HG03196 (cell line): ENCODE data around the gene CDC42EP2.
A peak's percentile ranks its signal among the peaks of the same experiment; 100 is the strongest.

Experiments
- ATAC-seq: cut with Tn5 transposase; IDR thresholded peaks from one replicate; pipeline ENCODE4 v1.9.1; 2021; ENCODE audit not compliant: unreplicated experiment

CDC42EP2 gene

DNA sequence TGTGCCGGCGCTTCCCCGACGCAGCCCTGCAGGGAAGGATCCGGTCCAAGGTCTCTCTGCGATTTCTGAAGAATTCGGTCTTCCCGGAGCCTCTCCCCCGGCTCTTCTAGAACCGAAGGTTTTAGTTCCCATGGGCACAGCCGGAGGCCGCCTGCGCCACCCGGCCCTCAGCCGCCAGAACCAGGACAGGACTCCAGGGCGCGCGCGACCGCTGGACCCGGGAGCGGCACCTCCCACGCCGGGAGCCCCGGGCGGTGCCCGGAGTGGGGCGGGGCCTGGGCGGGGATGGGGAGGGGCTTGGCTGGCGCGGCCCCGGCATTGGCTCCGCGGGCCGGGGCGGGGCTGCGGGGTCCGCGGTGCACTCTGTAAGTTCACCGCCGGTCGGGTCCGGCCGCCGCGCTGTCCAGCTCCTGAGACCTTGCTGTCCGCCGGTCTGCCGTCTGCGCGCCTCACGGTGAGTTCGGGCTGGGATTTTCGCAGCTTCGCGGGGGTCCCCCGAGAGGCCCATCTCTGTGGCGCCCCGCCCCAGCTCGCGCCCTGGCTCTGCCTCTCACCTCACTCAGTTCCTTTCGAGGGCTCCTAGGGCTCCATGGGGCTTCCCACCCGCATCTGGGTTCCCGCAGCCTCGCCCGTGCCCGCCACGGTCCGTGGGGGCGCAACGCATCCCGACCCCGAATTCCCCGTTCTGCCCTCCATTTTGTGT lies at the start of gene CDC42EP2:
Gene CDC42EP2 (plus strand): TSS at position 366 of the 703 bp plus-strand sequence. CDS start 6,033 bp downstream, outside the sequence.
- peak; percentile 72 for ATAC-seq

DNA sequence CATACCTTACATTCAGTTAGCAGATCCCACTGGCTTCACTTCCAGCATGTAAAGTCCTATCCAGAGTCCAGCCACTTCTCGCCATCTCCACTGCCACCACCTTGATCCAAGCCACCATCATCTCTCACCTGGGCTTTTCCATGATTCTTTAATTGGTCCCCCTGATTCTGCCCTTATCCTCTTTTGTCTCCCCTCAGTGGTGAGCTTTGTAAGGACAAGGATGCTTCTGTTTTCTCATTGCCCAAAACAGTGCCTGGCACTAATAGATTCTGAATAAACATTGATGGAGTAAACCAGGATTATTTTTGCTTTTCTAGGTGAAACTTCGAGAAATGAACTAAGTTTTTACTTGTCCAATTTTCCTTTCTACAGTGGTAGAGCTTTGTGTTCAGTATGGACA lies 48.5 kb upstream of the CDC42EP2 start:
- no peak for ATAC-seq

DNA sequence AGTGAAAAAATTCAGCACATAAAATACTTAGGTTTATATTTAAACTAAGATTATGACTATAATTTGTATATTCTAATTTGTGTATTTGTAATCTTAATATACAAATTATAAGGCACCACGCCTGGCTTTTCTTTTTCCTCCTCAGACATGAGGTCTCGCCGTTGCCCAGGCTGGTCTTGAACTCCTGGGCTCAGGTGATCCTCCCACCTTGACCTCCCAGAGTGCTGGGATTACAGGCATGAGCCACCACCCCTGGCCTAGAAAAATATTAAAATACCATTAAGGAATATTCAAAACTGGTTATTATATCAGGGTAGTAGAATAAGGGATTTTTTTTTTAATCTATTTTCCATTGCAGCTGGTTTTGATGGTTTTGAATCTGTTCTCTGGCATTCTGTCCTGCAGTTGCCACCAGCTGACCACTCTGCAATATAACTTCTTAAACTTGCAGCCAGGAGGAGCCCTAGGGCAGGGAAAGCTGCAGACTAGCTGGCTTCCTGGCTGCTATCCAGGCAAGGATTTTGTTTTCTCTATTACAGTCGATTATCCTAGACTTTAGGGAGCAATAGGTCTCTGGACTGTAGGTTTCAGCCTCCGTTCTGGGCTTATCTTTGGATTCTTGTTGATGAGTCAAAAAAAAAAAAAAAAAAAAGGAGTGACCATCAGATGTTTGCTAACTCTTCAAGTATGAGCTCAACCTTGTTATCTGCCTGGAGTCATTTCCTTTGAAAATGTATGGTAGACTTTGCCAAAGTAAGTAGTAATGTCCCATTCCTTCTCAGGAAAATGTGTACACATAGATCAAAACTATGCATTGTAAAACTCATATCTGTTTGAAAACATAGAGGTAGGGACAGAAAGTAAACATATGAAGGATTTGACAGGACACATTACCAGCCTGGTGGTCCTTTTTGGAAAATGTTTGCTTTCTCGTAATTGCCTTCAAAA lies 39.7 kb upstream of the CDC42EP2 start:
- ATAC-seq = no peak

DNA sequence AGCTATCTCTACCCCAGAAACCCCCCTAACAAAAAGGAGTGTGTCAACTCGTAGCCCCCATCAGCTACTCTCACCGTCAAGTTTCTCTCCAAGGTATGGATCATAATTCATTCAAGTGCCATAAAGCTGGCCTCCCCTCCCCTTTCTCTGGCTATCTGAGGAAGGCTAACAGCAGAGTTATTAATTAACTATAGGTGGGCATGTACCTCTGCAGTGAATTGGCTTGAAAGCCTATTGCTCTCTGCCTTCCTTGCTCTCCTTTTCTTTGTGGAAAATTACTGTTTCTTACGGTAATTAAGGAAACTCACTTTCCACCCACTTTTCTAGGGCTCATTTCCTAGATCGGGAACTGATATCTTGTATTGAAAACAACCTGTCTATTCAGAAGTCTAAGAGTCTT lies 38.8 kb upstream of the CDC42EP2 start:
- no peak for ATAC-seq

DNA sequence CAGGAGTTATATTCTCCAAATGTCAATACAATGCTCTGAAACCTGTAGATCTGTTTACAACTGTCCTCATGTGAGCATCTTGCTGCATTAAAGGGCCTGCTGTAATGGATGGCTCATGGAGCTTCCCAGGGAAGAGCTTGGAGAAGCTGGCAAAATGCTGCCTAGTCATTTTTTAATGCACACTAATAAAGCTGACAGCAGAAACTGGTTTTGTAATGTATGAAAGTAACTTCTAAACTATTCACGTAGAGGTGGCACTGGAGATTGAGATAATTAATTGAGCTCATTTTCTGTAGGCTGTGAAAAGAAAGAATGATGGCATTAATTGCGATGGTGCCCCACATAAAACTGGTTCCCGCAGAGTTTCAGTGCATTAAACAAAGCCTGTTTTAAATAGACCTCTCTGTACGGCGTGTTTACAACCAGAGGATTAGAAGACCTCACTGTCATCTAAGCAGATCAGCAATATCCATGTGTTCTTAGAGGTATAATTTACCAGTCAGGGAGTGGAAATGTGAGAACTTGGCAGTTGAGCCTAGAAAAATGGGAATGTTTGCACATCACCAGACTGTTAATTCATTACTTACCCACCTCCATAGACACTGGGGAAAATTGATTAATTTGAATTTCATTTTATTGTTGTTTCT lies 36.9 kb upstream of the CDC42EP2 start:
- ATAC-seq = no peak

DNA sequence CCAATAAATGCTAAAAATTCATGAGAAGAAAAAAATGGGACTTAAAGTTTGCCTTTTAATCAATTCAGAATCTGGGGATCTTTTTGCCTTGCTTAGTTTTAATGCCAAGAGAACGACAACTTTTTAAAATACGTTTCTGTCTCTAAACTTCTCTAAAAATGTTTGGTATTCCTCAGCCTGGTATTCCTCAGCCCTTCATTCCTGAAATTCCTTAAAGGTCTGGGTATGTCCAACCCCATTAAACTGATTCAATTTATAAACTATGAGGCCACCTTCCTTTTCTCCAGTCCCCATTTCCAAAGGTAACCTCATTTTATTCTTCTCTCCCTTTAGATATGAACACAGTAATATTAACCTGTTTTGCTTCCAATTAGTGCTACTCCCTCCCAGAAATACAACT lies 36.3 kb upstream of the CDC42EP2 start:
- ATAC-seq = no peak

GRCh38 chr11:65279279-65279678 lies 35.4 kb upstream of the CDC42EP2 start:
- ATAC-seq = no peak

GRCh38 chr11:65279741-65280440 lies 34.8 kb upstream of the CDC42EP2 start:
- ATAC-seq = no peak

DNA sequence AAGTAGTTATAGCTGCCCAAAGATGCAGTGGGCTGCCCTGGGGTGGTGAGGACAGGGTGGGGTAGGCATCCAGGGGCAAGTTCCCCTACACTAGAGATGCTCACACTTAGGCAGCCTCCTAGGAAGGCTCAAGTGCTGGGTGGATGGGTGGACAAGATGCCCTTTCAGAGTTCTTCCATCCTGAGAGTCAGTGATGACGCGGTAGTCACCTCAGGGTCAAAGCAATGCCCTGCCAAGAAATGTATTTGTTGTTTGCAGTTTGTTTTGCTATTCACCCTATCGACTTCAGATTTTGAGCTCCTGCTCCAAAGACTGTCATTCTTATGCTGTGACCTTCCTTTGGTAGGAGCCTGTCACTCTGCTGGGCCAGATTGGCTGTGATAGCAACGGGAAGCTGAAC lies 34.0 kb upstream of the CDC42EP2 start:
- ATAC-seq = no peak

GRCh38 chr11:65286686-65287085 lies 28.0 kb upstream of the CDC42EP2 start:
- no peak for ATAC-seq

- ATAC-seq = no peak
These were observed 27.1 kb upstream of the CDC42EP2 start for GRCh38 chr11:65287601-65288000.

GRCh38 chr11:65288706-65289536 lies 25.7 kb upstream of the CDC42EP2 start:
- no peak for ATAC-seq

GRCh38 chr11:65290448-65291165 lies 24.1 kb upstream of the CDC42EP2 start:
- no peak for ATAC-seq

DNA sequence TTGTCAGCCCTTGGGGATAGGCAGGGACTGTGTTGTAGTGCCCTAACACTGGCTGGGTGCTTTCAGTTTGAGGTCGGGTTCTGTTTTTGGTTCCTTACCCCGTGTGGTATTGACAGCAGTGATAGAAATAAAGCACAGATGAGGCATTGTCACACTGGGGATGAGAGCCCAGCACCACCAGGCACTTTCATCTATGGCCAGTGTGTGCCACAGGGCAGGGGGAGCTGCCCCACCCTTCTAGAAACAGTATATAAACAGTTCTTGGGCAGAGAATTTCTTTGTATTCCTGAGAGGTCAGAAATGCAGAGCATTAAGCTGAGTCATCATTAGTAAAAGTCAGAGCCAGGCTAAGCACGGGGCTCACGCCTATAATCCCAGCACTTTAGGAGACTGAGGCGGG lies 23.1 kb upstream of the CDC42EP2 start:
- ATAC-seq = no peak

GRCh38 chr11:65292890-65293289 lies 21.8 kb upstream of the CDC42EP2 start:
- no peak for ATAC-seq

- ATAC-seq = no peak
These were observed 20.7 kb upstream of the CDC42EP2 start for GRCh38 chr11:65293909-65294381.

DNA sequence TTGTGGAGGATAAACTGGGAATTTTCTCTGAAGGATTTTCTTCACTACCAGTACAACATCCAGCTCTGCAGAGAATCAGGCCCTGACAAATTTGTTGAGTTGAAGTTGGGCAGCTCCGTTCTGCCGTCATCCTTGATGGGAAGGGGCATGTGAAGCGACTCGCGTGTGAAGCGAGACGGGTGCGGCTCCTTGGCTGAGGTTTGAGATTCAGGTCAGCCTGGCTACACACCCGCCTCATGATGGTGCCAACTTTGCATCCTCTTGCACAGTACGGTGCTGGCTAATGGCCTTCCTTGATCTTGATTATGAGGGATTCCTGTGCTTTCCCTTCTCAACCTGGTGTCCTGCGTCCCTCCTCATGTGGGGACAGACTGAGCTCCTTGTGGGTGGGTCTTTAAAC lies 19.7 kb upstream of the CDC42EP2 start:
- no peak for ATAC-seq

- no peak for ATAC-seq
These were observed 18.9 kb upstream of the CDC42EP2 start for GRCh38 chr11:65295571-65296341.
